ENCODE results near the gene CAMKV.
"Not testable (repeated sequence)": the region's sequence is repeated elsewhere in the genome, so short reads cannot be mapped to it uniquely, and the experiment has no call there.

Gene CAMKV

DNA sequence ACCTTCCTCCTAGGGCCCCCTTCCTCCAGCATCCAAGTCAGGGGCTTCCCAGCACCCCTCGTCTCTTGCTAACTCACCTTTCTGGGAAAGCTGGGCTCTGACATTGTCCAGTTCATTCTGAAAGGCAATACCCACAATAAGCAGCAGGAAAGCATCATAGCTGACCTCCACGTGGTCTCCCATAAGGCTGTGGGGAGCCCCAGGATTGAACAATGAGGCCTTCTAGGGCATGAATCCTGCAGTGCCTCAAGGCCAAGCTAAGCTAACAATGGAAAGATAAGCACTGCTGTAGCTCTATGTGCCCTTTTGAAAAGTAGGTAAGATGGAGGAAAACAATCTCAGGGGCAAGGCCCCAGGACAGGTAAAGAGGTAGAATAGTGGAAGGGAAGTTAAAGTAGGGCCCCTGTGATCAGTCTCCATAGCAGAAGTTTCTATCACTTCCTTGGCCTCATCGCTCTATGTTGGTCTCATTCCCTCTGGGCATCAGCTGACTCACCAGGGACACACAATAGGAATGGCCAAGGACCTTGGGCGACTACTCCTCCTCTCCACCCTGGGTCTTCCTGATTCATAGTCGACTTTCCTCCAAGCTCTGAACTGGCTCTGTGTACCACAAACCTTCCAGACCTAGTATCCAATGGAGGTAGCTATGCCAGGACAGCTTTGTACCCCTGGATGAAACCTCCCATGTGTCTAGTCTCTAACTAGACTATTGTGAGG, 25.1 kb downstream of the CAMKV start:
- DNase-seq (ENCODE audit: low read depth) = no peak

DNA sequence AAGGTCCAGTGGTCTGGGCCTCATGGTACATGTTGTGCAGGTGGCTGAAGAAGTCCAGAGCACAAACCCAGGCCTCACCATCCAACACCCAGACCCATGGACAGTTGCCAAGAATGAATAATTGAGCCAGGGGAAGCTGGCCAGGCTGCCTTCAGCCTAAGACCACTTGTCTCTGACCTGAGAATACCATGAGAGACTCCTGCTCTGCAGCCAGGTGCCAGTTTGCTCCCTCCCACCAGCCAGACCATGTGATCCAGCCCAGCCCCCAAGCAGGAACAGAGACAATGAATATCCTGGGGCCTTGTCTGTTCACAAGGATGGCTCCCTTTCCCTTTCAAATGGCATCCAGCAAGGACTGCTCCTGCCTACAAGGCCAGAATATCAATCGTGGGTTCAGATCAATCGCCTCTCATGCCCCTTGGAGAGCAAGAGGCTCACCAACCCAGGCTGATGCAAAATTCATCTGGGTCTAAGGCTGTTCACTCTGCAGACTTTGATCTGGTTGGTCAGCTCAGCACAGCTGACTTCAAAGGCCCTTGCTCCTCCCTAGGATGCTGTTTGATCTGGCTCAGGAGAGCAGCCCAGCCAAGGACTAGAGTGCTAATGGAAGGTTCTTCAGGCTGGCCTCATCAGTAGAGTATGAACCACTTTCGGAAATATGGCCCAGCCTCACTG, 26.7 kb downstream of the CAMKV start:
- no peak for DNase-seq (ENCODE audit: low read depth)

DNA sequence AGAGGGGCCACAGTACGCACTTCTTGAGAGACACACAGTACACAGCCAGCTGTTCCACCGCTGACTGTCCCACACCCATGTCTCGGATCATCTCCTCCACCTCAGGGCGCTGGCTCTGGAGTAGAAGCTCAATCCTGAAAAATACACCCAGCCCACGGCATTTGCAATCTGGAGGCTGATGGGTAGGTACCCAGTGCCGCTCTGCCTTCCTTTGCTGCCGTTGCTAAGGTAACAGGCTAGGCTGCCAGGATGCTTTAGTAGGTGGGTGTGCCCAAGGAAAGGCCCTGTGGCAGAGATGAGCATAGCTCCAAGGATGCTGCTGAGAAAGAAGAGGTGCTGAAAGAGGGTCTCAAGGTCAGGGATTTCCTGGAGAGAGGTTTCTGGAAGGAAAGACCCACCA, 27.9 kb downstream of the CAMKV start:
- no peak for DNase-seq (ENCODE audit: low read depth)

DNA sequence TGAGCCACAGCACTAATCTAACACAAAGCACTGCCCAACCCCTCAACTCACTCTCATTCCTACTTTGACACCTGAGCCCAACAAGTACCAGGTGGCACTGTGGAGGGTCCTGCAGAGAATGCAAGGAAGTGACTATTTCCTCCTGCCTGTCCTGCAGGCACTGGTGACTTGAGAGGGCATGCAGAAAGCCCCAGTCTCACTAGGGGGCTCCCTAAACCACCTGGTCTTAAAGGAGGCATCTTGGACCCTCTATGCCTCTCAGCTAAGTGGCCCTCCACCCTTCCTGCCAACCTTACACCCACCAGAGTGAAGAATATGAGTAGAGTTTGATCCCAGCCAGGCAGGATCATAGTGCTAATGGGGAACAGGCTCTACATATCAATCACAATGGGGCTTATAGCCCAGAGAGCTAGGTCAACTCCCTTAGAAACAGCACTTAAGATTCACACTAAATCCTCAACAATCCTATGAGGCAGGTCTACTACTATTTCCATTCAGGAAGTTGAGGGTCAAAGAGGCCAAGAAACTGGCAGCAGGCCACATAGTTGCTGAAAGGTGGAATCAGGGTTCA, 28.5 kb downstream of the CAMKV start:
- DNase-seq (ENCODE audit: low read depth) = no peak

DNA sequence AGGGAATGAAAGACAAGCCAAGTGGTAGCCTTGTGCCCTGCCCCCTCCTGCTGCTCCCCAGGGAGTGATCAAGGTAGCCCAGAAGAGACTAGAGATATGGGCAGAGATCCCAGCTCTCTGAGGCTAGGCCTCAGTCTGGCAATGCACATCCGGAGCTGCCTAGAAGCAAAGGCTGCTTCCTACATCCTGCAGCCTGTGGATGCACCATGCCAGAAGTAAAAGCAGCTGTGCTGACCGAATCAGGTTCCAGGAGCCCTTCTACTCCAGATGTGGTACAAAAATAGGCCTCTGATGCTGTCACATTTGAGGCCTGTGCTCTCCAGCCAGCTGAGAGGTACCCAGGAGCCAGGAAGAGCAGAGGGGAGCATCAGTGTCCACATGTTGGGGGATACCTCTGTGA, 29.3 kb downstream of the CAMKV start:
- no peak for DNase-seq (ENCODE audit: low read depth)

DNA sequence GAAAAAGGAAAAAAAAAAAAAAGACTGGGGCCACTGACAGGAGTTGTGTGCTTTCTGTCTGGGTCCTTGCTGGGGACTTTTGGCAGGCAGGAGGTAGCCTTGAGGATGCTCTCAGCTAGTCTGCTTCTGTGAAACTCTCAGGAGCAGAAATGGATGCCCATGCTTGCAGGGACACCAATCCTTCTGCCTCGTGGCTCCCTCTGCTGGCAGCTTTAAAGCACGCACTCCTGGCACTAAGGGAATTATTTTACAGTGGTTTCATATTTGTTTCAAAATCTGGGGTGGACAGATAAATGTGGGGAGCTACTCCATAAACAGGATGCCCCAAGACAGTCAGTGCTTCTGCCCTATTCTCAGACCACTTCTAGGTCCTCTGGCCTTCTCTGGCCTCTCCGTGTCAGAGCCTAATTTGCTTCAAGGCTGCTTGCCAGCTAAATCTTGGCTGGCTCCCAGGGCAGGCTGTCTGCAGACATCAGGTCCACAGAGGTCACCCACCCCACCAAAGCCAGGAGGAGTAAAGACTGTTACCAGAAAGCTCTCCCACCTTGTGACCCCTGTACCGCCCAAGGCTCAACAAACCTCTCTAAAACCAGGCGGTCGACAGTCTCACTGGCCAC, 30.4 kb downstream of the CAMKV start:
- peak; percentile 46 for DNase-seq (ENCODE audit: low read depth)

DNA sequence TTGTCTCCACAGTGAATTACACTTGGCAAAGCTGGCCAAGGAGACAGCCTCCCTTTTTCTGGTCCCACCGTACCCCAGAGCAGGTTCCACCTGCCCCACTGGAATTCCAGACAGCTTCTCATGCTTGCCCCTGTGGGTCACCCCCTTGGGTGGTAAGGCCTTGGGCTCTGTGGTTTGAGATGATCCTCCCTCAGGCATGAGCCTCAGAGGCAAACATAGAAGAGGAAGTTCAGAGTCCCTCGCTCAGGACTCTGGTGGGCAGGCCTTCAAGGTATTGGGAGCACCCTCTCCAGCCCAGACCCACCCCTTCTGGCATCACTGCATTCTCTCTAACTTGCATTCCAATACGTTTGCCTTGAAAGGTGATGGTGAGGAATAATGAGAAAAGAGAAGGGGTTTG, 38.4 kb downstream of the CAMKV start:
- DNase-seq (ENCODE audit: low read depth) = no peak

DNA sequence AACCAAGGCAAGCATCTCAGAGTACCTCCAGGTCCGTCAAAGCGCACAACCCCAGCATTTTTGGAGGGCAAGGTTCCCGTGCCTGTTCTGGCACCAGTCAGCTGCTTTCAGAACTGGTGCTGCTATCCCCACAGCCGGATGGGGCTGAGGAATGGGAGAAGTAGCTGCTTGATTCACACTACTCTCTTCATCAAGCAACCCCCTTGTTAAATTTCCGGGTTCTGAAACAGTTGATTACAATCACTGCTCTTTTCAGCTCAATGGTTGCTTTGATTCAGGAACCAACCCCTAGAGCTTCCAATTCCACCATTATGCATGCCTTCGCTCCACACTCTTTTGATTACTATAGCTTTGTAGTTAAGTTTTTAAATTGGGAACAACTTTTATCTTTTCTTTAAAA, 43.7 kb downstream of the CAMKV start:
- no peak for DNase-seq (ENCODE audit: low read depth)

DNA sequence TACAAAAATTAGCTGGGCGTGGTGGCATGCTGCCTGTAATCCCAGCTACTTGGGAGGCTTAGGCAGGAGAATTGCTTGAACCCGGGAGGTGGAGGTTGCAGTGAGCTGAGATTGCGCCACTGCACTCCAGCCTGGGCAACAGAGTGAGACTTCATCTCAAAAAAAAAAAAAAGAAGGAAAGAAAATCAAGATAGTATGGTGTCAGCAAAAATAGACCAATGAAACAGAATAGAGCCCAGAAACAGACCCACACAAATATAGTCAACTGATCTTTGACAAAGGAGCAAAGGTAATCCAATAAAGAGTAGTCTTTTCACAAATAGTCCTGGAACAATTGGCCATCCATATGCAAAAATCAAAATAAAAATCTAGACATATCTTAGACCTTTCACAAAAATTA, 46.6 kb downstream of the CAMKV start:
- not testable (repeated sequence) for DNase-seq (ENCODE audit: low read depth)

DNA sequence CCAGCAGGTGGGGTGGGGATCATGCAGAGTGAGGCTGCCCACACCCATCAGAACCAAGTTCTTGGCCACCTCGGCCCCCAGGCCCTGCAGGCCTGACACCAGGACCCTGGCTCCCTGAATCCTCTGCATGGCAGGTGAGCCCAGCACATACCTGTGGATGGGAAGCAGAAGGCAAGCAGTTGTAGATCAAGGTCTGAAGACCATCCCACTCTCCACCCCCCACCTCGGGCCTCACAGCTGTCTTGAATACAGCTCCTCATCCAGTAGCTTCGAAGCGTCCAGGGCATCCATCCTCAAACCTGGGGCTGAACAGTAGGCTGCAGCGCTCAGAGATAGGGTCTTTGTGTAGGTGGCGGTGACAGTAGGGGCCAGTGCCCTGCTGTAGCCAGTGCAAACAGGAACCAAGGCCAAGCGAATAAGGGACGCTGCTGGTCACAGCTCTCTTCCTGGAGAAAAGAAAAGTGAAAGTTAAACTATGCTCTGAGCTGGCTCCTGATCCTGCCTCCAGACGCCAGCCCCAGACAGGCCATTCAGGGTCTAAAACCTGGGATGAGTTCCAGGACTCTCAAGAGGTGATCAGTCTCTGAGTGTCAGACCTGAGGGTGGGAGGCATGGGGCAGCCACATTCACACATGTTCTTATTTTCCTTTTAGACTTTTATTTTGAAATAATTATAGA, 56.1 kb downstream of the CAMKV start, which contains the start of gene UBA7:
Gene UBA7, minus strand, starts transcription at position 457 of the 678 bp plus-strand sequence. Its CDS starts 166 bp downstream, at position 291.
- no peak for DNase-seq (ENCODE audit: low read depth)

DNA sequence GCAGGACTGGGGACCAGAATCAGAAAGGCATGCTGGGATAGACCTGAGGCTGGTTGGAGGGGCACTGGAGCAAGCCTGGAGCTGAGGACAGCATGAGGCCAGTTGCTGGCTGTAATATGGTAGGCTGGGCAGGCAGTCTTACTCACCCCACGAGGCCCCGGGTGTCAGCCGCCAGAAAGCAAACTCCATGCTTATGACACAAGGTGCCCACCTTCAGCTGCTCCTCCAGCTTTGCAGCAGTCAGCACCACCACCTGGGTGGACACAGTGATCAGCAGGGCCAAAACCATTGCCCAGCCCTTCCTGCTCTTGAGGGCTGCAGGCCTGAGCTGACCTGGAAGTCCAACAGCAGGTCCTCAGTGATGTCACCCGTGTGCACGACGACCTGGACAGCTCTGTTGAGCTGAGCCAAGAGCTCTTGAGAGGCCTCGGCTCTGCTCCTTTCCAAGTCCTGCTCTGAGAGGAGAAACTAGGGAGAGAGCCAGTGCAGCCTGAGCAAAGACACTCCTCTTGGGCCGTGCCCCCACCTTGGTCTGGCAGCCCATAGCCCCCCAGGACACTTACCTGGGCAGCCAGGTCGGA, 56.7 kb downstream of the CAMKV start:
- no peak for DNase-seq (ENCODE audit: low read depth)

Measured in T-helper 22 cell (primary cell).